ENCODE measurements around the gene PTPRF. TPM values are rescaled to one million over a fixed set of nuclear protein-coding genes. Genes with fewer than 3 reads are reported as not detected.

Gene PTPRF
- polyA plus RNA-seq, 3 donors = not detected

DNA sequence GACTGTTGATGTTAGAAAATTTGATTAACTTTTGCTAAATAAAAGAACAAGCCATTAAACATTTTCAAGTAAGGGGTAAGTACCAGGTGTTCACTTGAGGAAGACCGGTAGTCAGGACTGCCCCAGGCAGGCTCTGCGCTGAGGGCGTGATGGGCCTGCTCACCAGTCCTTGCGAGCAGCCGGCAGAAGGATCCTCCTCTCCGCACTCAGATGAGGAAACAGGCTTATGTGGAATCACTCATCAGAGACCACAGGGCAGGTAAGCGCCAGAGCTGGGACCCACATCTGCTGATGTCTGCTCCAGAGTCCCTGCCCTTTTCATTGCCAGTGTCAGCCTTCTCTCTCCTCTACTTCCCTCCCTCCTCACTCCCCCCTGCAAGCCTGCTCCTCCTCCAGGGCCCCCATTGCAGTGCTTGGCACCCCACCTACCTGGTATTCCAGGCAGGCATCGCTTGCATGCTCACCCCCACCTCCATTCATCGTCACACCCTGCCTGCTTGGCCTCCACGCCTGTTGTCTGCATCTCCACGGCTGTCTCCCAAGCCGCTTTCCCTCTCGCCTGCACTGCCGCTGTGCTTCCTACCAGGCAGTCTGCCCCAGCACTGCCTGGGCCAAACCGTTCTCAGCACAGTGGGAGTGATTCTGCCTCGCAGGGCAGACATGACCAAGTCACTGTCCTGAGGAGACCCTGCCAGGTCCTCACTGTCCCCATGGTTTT is 94.5 kb downstream of the PTPRF start:
- Histone ChIP-seq H2AFZ (ENCODE audit: insufficient read depth, low read depth, low read length, poor library complexity, severe bottlenecking) (no peak overlapping the region), H3K27me3 (ENCODE audit: control insufficient read depth in 2 of 2, insufficient read depth in 2 of 2, low read length in 2 of 2) (no peaks in the 10 kb centered on the region), H3K4me3 (replicated peaks in 1 of 3; ENCODE audit: low read depth in 2 of 3, low read length in 3 of 3) (no peak overlapping the region), H3K79me2 (ENCODE audit: insufficient read depth, low read length) (no peaks in the 10 kb centered on the region), H3K27ac (ENCODE audit: low read depth in 1 of 2, low read length in 2 of 2) (no peak overlapping the region), H3K9me3 (replicated peaks in 1 of 2; ENCODE audit: control insufficient read depth in 1 of 2, insufficient read depth in 1 of 2, low read length in 2 of 2) (no peaks in the 10 kb centered on the region), H3K4me1 (ENCODE audit: control insufficient read depth in 1 of 2, insufficient read depth in 2 of 2, low read length in 2 of 2) (no peaks in the 10 kb centered on the region), H3K36me3 (replicated peaks in 1 of 2; ENCODE audit: control insufficient read depth in 1 of 2, insufficient read depth in 2 of 2, low read length in 2 of 2) (no peaks in the 10 kb centered on the region), H4K20me1 (ENCODE audit: insufficient read depth, low read length) (no peaks in the 10 kb centered on the region), H3K9ac (ENCODE audit: insufficient read depth, low read length, poor library complexity, severe bottlenecking) (no peak overlapping the region), H3K4me2 (replicated peaks; ENCODE audit: extremely low read depth, low read length, poor library complexity, severe bottlenecking) (no peak overlapping the region)
- H3K9me3 Mint-ChIP-seq = no peaks in the 10 kb centered on the region
- TF ChIP-seq, protein P1, sequence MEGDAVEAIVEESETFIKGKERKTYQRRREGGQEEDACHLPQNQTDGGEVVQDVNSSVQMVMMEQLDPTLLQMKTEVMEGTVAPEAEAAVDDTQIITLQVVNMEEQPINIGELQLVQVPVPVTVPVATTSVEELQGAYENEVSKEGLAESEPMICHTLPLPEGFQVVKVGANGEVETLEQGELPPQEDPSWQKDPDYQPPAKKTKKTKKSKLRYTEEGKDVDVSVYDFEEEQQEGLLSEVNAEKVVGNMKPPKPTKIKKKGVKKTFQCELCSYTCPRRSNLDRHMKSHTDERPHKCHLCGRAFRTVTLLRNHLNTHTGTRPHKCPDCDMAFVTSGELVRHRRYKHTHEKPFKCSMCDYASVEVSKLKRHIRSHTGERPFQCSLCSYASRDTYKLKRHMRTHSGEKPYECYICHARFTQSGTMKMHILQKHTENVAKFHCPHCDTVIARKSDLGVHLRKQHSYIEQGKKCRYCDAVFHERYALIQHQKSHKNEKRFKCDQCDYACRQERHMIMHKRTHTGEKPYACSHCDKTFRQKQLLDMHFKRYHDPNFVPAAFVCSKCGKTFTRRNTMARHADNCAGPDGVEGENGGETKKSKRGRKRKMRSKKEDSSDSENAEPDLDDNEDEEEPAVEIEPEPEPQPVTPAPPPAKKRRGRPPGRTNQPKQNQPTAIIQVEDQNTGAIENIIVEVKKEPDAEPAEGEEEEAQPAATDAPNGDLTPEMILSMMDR (IDR thresholded peaks at IDR 0.05) = no peak
- intact Hi-C loops (cut with micrococcal nuclease) = no loop called here
- H3K27ac Mint-ChIP-seq = no peak overlapping the region
- H3K4me1 Mint-ChIP-seq = no peaks in the 10 kb centered on the region
- H3K4me3 Mint-ChIP-seq = no peak overlapping the region
- DNase-seq = no peak
- 94% methylated on average over 16 of the region's 16 CpGs for WGBS (ENCODE audit: insufficient coverage)
- peaks cover 0 to 4% (median 3%) of the 10 kb centered on the region in 3 donors for H3K27me3 Mint-ChIP-seq (ENCODE audit: low read depth in 3 of 3)
- H3K36me3 Mint-ChIP-seq = no peaks in the 10 kb centered on the region

DNA sequence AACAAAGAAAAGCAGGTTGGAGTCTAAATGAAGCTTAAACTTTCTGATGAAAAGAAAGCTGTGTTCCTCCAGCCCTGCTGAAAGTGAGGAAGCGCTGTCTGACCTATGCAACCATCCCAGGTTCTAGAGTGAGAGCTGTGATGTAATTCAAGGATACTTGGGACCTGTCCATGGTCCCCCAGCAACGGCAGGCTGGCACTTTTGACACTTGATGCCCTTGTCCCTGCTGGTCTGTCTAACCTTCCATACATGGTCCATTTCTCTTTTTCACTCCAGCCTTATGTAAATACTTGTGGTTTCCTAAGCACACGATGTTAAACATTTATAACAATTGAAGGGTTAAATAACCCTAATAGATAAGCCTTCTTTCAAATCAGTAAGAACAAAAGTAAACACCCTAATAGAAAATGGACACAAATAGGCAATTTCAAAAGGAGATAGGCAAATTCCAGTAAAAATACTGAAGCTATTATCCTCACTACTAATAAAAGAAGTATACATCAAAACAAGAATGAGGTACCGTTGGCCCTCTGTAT is 101.5 kb downstream of the PTPRF start:
- Histone ChIP-seq H3K9ac (ENCODE audit: insufficient read depth, low read length, poor library complexity, severe bottlenecking) (no peak overlapping the region), H2AFZ (ENCODE audit: insufficient read depth, low read depth, low read length, poor library complexity, severe bottlenecking) (no peak overlapping the region), H3K27ac (ENCODE audit: low read depth in 1 of 2, low read length in 2 of 2) (no peak overlapping the region), H3K27me3 (ENCODE audit: control insufficient read depth in 2 of 2, insufficient read depth in 2 of 2, low read length in 2 of 2) (no peaks in the 10 kb centered on the region), H3K4me3 (replicated peaks in 1 of 3; ENCODE audit: low read depth in 2 of 3, low read length in 3 of 3) (no peak overlapping the region), H3K79me2 (ENCODE audit: insufficient read depth, low read length) (no peaks in the 10 kb centered on the region), H3K4me2 (replicated peaks; ENCODE audit: extremely low read depth, low read length, poor library complexity, severe bottlenecking) (no peak overlapping the region), H3K4me1 (ENCODE audit: control insufficient read depth in 1 of 2, insufficient read depth in 2 of 2, low read length in 2 of 2) (no peaks in the 10 kb centered on the region), H4K20me1 (ENCODE audit: insufficient read depth, low read length) (no peaks in the 10 kb centered on the region), H3K36me3 (replicated peaks in 1 of 2; ENCODE audit: control insufficient read depth in 1 of 2, insufficient read depth in 2 of 2, low read length in 2 of 2) (no peaks in the 10 kb centered on the region), H3K9me3 (replicated peaks in 1 of 2; ENCODE audit: control insufficient read depth in 1 of 2, insufficient read depth in 1 of 2, low read length in 2 of 2) (no peaks in the 10 kb centered on the region)
- no peak for DNase-seq
- WGBS (ENCODE audit: insufficient coverage) = 89% methylated on average over 2 of the region's 4 CpGs
- no peaks in the 10 kb centered on the region for H3K9me3 Mint-ChIP-seq
- no peaks in the 10 kb centered on the region for H3K4me1 Mint-ChIP-seq
- no peak overlapping the region for H3K27ac Mint-ChIP-seq
- H3K36me3 Mint-ChIP-seq = no peaks in the 10 kb centered on the region
- intact Hi-C loops (cut with micrococcal nuclease) = no loop called here
- TF ChIP-seq, protein P1 (IDR thresholded peaks at IDR 0.05) = no peak
- peaks cover 0 to 4% (median 1%) of the 10 kb centered on the region in 3 donors for H3K27me3 Mint-ChIP-seq (ENCODE audit: low read depth in 3 of 3)
- no peak overlapping the region for H3K4me3 Mint-ChIP-seq
